HK-2 (cell line): ENCODE results near the gene SOSTDC1.
"Not testable (repeated sequence)": the region's sequence is repeated elsewhere in the genome, so short reads cannot be mapped to it uniquely, and the experiment has no call there.

Source experiments
- DNase-seq: peaks from one replicate; pipeline ENCODE4 v3.0.0-alpha.2; 2018; ENCODE audit not compliant: unreplicated experiment

Gene SOSTDC1

DNA sequence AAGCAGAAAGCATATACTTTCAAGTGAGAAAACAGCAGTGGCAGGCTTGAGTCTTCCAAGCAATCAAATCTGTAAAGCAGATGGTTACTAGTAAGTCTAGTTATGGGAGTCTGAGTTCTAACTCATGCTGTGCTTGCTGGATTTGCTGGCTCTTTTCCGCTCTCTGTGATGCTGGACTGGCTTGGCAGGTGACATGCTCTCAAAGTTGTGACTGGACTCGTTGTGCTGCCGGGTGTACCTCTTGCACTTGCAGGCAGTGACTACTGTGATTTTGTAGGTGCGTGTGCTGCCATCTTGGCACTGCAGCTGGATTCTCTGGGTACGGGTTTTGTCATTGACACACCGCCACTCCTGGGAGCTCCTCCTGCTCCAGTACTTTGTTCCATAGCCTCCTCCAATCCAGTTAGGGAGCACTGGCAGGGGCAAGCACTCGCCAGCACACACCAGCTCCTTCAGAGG, 3.1 kb downstream of the SOSTDC1 start:
- DNase-seq, result no peak

DNA sequence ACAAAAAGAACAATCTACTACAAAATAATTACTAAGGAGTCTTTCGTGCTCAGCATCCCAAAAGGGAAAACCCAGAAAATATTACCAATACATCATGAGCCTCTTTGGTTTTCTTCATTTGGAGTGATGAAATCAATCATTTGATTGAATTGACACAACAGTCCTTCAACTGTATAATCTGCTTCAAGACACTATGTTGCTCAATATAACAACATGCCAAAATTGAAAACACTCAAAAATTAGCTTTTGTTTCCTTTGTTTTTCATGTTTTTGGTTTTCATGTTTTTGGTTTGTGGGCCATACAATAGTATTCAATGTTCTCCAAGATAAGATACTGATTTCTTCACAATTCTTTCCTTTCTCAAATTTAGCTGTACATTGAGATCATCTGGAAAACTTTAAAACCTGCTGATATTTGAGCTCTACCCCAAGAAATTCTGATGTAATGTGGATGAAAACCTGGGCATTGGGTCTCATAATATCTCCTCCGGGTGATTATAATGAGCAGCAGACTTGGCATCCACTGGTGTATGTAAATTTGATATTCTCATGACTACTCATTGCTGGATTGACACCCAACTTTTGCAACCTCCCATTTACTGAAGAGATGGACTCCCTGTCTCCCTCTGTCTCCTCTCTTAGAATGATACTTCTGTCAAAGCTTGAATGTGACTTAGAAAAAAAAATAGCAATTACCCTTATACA, 4.6 kb downstream of the SOSTDC1 start:
- no peak for DNase-seq

DNA sequence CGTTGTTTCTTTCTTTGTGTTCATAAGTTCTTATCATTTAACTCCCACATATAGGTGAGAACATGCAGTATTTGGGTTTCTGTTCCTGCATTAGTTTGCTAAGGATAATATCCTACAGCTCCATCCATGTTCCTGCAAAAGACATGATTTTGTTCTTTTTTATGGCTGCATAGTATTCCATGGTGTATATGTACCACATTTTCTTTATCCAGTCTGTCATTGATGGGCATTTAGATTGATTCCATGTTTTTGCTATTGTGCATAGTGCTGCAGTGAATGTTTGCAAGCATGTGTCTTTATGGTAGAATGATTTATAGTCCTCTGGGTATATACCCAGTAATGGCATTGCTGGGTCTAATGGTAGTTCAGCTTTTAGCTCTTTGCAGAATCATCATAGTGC, 9.2 kb downstream of the SOSTDC1 start:
- not testable (repeated sequence) for DNase-seq

DNA sequence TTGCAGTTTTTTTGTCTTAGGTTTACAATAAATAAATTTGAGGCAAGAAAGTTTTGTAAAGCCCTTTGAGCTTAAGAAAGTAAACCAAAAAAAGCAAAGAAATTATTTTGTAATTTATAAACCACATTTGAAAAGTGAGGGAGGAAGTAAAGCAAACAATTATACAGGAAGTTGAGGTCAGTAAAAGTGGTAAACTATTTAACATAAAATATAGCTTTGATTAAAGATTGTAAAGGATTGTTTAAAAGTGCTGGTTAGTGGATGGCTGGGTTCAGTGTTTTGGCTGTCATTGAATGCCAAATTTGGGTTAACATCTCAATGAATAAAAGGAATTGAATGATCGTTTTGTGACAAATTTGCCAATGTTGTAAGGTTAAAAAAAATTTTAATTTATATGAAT, 9.9 kb downstream of the SOSTDC1 start:
- no peak for DNase-seq

DNA sequence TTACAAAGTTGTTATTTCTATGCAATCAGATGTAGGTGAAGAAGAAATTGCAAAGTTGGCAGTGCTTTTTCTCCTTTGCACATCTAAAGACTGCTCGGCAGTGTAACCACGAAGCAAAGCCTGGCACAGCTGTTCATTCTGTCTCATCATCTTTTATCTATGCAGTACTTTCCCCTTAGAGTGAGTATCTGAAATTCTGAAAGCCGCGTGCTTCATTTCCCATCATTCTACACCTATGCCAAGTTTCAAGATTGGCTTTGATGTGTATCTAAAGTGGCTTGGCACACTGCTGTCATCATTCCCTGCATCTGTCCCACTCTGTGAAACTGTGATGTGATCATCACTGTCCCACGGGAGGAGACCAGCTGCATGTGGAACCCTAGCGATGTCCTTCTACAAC, 15.2 kb downstream of the SOSTDC1 start:
- DNase-seq, result no peak

DNA sequence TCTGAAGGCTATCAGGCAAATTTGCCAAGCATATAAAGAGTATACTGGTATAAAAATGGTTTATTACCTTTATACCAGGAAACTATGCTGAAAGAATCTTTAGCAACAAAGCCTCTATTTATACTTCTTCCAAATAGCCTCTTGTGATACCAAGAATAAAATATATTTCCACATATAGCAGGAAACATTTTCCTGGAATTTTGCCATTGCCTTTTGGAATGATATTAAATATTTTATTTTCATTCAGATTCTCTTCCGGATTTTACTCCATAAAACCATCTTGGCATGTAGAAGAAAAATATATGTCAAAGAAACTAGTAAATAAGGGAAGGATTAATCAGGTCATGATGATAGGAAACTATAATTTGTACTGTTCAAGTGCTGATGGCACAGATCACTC, 17.7 kb downstream of the SOSTDC1 start:
- DNase-seq, result no peak

DNA sequence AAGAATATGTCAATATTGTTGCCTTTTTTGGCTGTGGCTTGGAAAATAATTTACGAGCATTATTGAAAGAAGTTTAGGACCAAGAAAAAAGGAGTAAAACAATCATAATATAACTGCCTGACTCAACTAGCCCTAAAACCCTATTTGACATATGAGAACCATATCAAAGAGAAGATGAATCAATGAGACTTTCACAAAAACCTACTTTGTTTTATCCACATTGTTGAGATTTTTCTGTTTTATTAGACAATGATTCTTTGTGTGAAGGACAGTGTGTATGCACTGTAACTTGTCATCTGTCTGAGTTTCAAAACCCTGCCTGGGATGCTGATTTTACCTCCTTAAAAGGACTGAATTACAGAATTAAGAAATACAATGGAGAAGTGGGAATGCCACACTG, 19.0 kb downstream of the SOSTDC1 start:
- DNase-seq, result no peak

DNA sequence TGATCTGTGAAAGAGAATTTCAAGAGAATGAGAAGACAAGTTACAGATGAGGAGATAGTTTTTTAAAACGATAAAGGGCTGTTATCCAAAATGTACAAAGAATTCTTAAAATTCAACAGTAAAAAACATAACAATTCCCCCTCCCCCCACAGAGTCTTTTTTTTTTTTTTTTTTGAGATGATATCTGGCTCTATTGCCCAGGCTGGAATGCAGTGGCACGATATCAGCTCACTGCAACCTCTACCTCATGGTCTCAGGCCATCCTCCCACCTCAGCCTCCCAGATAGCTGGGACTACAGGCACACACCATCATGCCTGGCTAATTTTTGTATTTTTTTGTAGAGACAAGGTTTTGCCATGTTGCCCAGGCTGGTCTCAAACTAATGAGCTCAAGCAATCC, 21.7 kb downstream of the SOSTDC1 start:
- DNase-seq, result not testable (repeated sequence)

DNA sequence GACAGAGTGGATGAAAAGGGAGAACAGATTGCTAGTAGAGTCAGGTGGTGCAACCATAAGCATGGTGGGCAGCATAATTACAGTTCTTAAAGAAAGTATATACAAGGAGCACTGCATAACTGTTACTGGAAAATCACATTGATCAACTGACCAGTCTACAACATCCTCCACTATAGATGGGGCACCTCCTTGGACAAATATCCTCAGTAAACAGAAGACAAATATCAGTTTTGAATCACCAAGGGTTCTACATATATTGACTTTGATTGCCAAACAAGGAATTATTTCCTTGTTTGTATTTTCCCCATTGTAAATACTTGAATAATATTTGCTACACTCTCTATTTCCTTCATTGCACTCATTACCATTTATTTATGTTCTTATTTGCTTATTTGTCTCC, 26.6 kb downstream of the SOSTDC1 start:
- no peak for DNase-seq

DNA sequence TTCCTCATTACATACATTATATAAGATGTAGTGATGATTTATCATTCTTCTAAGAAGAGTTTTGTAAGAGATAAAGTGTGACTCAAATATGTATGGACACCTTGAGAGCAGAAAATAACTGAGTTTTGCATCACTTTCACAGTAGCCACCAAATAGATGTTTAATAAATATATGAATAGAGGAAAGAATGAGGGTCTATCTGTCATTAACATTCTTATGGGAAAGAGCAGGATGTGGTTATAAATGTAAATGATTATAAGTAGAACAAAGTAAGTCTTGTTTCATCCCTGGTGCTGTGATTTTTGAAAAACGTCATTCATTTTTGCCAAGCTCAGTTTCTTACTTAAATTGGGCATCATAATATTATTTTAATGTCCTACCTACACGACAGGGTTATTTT, 29.2 kb downstream of the SOSTDC1 start:
- DNase-seq, result no peak

DNA sequence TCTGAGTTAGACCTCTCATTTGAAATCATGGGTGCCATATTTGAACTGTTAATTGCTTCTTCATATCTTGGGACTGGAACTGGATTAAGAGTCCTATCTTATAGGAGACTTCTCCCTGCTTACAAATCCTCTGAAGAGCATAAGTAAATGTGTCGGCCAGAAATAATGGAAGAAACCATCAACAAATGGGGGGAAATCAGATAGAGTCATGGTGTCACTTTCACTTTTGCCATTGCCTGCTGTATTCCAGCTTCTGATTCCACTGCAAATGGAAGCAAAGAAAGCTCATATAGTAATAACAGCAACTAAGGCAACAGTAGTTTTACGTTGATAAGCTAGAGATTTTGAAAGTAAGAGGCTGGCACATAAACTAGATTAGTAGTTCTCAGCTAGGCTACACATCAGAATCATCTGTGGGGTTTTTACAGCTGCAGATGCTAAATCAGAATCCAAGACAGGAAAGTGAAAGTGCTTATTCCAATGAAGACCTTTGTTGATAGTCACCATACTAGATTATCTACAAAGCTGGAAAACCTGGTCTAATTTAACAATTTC, 31.9 kb downstream of the SOSTDC1 start:
- DNase-seq, result no peak

DNA sequence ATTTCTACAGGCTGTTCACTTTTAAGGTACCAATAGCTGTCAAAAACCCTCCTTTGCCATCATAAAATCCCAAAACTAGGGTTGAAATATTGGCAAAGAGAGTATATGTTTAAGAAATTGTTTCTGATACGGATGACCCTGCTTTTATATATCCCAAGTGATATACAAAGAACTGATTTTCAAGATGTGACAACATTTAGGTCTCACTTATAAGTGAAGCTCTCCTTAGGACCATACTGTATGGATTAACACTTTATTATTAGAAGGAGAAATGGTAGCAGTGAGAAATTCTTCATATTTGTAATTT, 33.2 kb downstream of the SOSTDC1 start:
- DNase-seq, result no peak

DNA sequence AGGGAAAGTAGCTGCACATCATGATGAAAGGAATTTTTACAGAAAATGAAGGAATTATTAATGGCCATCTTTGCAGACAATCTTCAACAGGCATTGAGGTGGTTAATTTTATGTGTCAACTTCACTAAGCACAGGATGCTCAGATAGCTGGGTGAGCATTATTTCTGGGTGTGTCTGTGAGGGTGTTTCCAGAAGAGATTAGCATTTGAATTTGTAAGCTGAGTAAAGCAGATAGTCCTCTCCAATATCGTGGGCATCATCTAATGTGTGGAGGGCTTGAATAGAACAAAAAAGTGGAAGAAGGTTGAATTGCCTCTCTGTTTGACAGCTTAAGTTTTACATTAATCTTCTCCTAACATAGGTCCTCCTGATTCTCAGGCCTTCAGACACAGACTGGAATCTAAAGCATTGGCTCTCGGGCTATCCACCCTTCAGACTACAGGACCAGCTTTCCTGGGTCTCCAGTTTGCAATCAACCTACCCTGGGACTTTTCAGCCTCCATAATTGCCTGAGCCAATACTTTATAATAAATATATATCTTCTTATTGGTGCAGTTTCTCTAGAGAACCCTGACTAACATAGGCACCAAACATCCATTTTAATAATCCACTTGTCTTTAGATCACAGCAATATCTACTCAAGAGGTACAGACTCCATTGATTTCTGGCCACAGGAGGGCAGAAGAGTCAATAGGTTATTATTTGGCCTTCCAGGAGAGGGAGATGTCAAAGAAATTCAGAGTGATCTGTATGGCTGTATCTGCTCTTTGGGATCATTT, 33.7 kb downstream of the SOSTDC1 start:
- no peak for DNase-seq

DNA sequence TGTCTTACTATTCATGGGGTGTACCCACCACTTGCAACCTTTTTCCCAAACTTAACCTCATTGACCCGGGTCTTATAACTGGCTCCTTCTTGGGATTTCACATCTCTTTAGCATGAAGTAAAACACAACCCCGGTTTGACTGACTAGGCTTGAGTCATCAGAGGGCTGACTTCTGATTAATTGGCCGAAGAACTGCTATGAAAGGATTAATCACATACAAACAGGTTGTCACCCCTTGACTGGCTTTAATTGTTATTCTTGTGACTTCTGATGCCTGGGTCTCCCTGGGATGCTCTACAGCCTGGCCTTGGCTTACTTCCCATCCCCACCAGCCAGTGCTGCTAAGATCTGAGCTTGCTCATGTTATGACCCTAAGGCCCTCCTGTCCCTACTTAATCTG, 35.4 kb downstream of the SOSTDC1 start:
- DNase-seq, result no peak

DNA sequence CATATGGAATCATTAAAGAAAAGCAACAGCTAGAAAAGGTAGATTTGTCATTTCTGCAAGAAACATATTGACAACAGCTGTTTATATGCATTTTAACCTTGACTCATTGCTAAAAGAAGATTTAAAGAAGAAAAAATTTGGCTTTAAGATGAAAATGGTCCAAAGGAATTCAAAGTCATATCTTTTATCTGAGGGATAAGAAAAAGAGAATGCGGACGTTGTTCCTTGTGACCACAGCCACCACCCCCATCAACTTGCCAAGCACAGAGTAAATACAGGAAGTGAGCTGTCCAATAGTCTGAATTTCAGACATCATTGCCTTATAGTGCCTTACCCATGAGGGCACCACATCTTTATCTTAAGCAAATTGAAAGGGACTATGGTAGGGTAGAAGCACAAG, 36.9 kb downstream of the SOSTDC1 start:
- no peak for DNase-seq

DNA sequence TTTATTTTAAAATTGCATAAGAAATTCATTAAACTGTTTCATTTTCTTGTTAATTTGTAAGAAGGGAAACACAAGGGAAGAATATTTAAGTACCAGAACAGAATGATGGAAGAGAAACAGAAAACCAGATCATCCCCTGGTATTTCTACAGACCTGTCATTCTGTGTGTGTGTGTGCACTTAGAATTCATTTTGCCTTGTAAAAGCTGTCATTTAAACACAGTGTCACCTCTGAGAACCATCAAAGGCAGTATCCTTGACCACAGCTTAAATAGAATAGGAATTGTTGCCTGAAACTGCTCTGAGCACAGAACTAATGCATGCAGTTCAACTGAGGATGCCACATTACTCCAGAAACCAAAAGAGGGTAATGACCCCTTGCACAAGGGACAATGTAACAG, 37.4 kb downstream of the SOSTDC1 start:
- DNase-seq, result no peak

DNA sequence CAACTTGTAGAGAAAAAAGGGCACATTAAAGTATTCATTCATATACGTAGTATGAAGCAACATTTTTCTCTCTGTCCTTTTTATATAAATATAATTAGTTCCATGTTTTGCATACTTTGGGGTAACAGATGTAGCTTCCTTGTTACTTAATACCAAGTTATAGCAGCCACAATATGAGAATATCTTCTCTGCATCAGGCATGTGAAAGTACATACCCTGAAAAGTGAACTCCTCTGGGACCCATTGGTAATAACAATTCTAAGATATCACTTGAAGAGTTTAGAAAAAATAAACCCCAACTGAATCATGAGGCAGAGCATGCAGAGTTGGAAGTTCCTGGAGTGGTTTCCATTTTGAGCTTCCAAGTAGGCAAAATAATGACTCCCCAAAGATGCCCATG, 41.8 kb downstream of the SOSTDC1 start:
- DNase-seq, result no peak

DNA sequence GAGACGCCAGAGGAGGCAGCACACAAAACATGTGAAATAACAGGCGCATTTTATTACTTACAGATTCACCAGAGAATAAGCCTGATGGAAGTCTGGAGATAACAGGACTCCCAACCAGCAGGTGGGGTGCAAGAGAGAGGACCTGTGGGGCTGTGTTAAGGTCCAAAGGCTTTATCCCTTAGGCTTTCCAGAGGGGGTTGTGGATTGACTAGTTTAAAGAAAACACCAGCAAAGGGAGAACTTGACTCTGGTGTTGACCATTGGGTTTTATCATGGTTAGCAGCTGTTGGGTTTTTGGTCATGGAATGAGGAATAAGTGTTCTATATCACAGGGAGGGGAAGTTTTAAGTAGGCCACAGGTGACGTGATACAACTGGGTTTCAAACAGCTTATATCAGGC, 42.6 kb downstream of the SOSTDC1 start:
- DNase-seq, result no peak

DNA sequence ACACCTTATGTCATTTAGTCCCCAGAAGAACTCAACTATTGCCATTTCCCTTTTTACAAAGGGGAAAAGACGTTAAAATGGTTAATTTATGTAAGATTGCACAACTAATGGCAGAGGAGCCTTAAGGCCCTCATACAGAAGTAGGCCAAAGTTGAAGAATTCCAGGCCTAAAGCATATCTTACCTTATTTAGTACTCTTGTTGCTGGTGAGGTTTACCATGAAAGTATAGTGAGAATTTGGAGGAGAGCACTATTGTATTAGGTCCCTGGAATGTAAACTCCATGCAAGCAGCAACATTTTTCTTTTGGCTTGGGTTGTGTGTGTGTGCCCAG, 43.5 kb downstream of the SOSTDC1 start:
- no peak for DNase-seq

DNA sequence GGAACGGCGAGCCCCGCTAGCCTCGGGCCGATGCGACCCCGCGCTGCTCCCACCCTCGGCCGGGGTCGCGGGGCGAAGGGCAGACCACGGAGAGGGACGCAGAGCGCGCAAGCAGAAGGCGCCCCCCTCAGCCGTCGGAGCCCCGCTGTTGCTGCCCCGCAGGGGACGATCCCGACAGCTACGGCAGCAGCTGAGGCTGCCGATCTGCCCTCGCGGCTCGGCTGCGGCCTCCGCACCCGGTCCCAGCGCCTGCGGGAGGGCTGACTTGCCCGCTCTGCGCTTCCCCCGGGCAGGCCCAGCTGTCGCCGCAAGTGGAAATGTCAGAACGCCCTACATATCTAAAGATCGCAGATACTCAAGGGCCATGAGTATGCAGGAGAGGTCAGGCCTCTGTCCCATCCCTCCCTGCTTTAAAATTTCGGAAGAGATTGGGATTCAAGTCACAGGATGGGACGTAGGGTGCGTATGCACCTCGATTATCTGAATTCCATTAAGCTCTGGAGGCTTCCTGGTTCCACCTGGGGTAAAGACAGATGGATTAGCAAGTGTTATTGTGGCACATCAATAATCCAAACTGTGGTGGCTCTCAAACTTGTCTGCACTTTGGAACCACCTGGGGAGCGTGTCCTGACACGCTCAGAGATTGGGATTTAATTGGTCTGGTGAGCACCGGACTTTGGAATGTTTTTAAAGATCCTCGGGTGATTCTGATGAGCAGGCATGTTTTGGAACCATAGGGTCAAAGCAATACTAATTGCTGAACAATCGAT, 44.0 kb downstream of the SOSTDC1 start, which contains the start of gene CRPPA:
Gene CRPPA, minus strand, starts transcription at position 206 of the 770 bp plus-strand sequence. CDS start 216 bp downstream, outside the sequence.
- peak; percentile 62 for DNase-seq

DNA sequence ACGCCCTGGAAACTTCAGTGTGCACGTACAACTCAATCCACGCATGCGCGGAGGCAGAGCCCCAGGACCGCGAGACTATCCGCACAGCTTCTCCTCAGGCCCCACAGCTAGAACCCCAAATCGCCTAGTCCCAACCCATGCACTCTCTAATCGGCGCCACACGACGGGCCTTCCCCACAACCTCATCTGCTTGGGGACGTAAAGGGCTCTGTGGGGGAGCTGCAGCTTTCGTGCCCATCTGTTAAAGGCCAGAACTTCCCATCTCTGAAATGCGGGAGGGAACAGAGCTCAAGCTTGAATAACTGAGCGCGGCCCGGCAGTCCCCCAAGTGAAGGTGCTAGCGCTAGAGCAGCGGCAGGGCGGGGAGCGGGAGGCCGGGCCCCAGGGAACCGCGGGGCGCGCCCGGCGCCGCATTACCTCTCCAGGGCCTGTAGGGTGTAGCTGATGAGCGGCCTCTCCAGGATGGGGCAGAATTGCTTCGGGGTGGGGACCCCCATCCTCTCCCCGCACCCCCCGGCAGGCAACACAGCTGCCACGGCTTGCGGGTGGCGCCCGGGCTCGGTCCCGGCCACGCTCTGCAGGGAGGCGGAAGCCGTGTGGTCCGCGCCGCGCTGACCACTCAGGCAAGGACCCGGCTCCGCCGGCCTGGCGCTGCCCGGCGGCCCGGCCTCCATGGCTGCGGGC, 44.7 kb downstream of the SOSTDC1 start:
- peak; percentile 91 for DNase-seq

DNA sequence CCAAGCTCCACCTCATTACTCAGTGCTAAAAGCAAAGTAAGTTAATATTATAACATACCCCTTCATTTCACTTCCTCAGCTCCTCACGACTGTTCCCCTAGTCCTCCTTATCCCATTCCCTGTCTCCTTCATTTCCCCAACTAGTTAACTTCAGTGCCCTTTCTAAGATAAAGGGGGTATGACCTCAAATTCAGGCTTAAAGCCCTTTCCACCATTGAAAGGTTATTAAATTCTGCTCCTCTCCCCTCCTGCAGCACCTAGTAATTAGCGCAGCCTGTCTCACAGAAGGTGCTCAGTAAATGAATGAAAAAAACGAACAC, 45.2 kb downstream of the SOSTDC1 start:
- no peak for DNase-seq
